Measurements from ENCODE around the gene SEMA3A. TPM values are rescaled to one million over a fixed set of nuclear protein-coding genes. Genes with fewer than 3 reads are reported as not detected.

Gene SEMA3A
- total and polyA plus RNA-seq, 11 donors, result 0.30 to 6.6 (median 1.4) TPM

DNA sequence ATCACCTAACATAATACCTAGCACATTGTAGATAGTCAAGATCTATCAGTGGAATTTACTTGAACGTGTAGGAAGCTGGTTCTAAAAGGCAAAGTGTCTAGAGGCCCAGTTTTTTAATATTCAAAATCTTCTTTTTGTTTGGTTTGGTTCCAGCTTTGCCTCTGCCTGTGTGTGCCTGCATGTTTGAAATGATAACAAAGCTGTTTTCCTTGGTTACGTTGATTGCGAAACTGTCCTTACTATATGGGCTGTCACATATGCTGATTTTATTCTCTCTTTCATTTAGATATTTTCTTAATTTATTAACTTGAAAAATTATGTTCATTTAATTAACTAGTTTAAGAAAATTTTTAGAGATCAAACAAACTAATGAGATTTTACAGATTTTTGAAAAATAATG, 237.3 kb downstream of the SEMA3A start:
- TF ChIP-seq CTCF (IDR thresholded peaks at IDR 0.05) (no peak), POLR2A (IDR thresholded peaks at IDR 0.05) (no peak)
- Histone ChIP-seq H3K4me3 (no peak overlapping the region), H3K27me3 (no peaks in the 10 kb centered on the region), H3K9me3 (no peaks in the 10 kb centered on the region), H3K27ac (no peak overlapping the region), H3K36me3 (no peaks in the 10 kb centered on the region), H3K4me1 (no peaks in the 10 kb centered on the region)
- ATAC-seq, result no peak
- intact Hi-C loops (cut with DNase I), result no loop called here
- DNase-seq, result no peak
- whole genome bisulfite sequencing, 4 donors, result 58 to 62% (median 58%) methylated on average over 3 of the region's 3 CpGs

- WGBS, 4 donors, result 62 to 78% (median 71%) methylated on average over 2 of the region's 2 CpGs
- Histone ChIP-seq H3K9me3 (no peaks in the 10 kb centered on the region), H3K4me1 (no peaks in the 10 kb centered on the region), H3K36me3 (no peaks in the 10 kb centered on the region), H3K4me3 (no peak overlapping the region), H3K27me3 (no peaks in the 10 kb centered on the region), H3K27ac (no peak overlapping the region)
- DNase-seq (no peak), ATAC-seq (no peak)
- TF ChIP-seq POLR2A (IDR thresholded peaks at IDR 0.05) (no peak), CTCF (IDR thresholded peaks at IDR 0.05) (no peak)
- intact Hi-C loops (cut with DNase I), result no loop called here
Measured at GRCh38 chr7:83956104-83956503, 238.5 kb downstream of the SEMA3A start.

DNA sequence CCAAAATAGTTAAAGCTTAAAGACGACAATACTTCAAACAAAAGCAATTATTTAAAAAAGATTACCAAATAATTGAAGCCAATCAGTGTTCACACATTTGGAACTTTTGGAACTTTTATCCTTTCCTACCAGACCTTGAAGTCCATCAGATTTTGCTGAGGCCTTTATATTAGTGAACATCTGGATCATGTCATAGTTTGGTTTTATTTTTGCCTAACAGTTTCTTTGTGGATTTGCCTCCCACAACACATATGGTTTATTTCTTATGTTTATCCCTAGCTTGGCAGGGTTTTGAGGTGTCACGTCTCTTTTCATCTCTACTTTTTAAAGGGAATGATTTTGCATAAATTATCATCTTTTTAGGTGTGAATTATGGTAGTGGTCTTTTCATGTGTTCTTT, 242.4 kb downstream of the SEMA3A start:
- Histone ChIP-seq H3K9me3 (no peaks in the 10 kb centered on the region), H3K27me3 (no peaks in the 10 kb centered on the region), H3K4me3 (no peak overlapping the region), H3K4me1 (no peaks in the 10 kb centered on the region), H3K36me3 (no peaks in the 10 kb centered on the region), H3K27ac (no peak overlapping the region)
- no peak for TF ChIP-seq CTCF (IDR thresholded peaks at IDR 0.05)
- no peak for TF ChIP-seq POLR2A (IDR thresholded peaks at IDR 0.05)
- intact Hi-C loops (cut with DNase I), result no loop called here
- DNase-seq, result no peak
- no peak for ATAC-seq
- 78 to 86% (median 86%) methylated on average over 2 of the region's 2 CpGs for WGBS, 4 donors

GRCh38 chr7:83947260-83947659, 247.3 kb downstream of the SEMA3A start:
- DNase-seq (no peak), ATAC-seq (no peak)
- no peaks in the 10 kb centered on the region for H3K9me3 ChIP-seq
- no peaks in the 10 kb centered on the region for H3K27me3 ChIP-seq
- intact Hi-C loops (cut with DNase I), result loop anchor here in 1 of 10 donors (10.0 kb wide), 1 partner anchor 1378 kb away; no protein-coding TSS in a partner anchor
- H3K36me3 ChIP-seq, result no peaks in the 10 kb centered on the region
- no peaks in the 10 kb centered on the region for H3K4me1 ChIP-seq
- TF ChIP-seq CTCF (IDR thresholded peaks at IDR 0.05), result peak in 5 of 12 donors; percentile 16 to 29 (median 19)
- no peak for TF ChIP-seq POLR2A (IDR thresholded peaks at IDR 0.05)
- no peak overlapping the region for H3K27ac ChIP-seq
- H3K4me3 ChIP-seq, result no peak overlapping the region
- WGBS, 4 donors, result 69 to 77% (median 71%) methylated on average over 2 of the region's 2 CpGs

Data from heart left ventricle (tissue), 16 donors.